AG09309 (cell line): ENCODE data around the gene KMT2C.

ENCODE experiments used
- DNase-seq: peaks from one replicate; pipeline ENCODE4 v3.0.0-alpha.2; 2010; ENCODE audit warnings: low read depth
- H3K4me3 ChIP-seq: 2 replicates; pipeline ENCODE4 v1.5.1; 2011; ENCODE audit warnings: mild to moderate bottlenecking, low read depth, low read length, moderate library complexity; ENCODE audit not compliant: control insufficient read depth
- TF ChIP-seq, protein P1 (sequence below): IDR thresholded peaks from 2 replicates; pipeline ENCODE4 v1.5.1; 2011; ENCODE audit warnings: mild to moderate bottlenecking, low read depth, low read length, inconsistent platforms; ENCODE audit not compliant: insufficient read depth, control insufficient read depth; ENCODE audit errors: missing control alignments

KMT2C gene

DNA sequence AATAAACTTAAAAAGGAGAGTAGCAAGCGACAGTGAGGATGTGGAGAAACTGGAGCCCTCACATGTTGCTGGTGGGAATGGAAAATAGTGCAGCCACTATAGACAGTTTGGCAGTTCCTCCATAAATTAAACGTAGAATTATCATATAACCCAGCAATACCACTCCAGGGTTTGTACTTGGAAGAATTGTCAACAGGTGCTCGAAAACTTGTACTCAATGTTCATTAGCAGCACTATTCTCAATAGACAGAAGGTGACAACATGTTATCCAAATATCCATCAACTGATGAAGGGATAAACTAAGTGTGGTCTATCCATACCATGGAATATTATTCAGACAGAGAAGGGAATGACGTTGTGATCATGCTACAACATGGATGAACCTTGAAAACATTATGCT lies 338.5 kb downstream of the KMT2C start:
- no peak for DNase-seq
- H3K4me3 ChIP-seq = no peak overlapping the region
- TF ChIP-seq, protein P1, sequence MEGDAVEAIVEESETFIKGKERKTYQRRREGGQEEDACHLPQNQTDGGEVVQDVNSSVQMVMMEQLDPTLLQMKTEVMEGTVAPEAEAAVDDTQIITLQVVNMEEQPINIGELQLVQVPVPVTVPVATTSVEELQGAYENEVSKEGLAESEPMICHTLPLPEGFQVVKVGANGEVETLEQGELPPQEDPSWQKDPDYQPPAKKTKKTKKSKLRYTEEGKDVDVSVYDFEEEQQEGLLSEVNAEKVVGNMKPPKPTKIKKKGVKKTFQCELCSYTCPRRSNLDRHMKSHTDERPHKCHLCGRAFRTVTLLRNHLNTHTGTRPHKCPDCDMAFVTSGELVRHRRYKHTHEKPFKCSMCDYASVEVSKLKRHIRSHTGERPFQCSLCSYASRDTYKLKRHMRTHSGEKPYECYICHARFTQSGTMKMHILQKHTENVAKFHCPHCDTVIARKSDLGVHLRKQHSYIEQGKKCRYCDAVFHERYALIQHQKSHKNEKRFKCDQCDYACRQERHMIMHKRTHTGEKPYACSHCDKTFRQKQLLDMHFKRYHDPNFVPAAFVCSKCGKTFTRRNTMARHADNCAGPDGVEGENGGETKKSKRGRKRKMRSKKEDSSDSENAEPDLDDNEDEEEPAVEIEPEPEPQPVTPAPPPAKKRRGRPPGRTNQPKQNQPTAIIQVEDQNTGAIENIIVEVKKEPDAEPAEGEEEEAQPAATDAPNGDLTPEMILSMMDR = no peak

DNA sequence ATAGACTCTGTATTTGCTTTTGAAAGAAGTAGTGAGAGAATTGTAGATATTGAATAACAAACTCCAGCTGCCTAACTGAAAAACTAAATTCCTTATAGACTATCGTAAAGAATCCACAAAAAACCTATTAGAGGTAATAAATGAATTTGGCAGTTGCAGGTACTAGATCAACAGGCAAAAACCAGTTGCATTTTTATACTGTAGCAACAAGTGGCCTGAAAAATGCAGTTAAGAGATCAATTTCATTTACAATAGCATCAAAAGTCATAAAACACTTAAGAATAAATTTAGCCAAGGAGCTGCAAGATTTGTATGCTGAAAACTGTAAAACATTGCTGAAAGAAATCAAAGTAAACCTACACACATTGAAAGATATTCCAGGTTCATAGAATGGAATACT lies 340.0 kb downstream of the KMT2C start:
- H3K4me3 ChIP-seq = no peak overlapping the region
- DNase-seq = no peak
- TF ChIP-seq, protein P1 = no peak

DNA sequence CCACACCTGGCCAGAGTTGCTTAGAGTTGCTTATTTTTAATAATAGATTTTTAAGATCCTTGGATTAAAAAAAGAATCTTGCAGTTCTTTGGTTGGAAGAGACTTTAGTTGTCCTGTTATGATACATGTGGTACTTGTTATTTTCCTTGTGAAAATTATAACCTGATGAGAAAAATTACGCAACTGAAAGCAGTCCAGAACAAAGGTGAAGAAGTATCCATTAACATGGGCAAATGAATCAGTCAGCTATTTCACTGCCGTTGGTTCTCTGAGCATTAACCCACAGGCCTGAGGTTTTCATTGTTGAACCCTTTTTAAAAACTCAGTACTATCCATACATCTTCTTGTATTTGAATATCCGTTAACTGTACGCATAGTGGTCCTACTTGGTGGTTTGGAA lies 342.1 kb downstream of the KMT2C start:
- H3K4me3 ChIP-seq = no peak overlapping the region
- TF ChIP-seq, protein P1 = no peak
- no peak for DNase-seq

DNA sequence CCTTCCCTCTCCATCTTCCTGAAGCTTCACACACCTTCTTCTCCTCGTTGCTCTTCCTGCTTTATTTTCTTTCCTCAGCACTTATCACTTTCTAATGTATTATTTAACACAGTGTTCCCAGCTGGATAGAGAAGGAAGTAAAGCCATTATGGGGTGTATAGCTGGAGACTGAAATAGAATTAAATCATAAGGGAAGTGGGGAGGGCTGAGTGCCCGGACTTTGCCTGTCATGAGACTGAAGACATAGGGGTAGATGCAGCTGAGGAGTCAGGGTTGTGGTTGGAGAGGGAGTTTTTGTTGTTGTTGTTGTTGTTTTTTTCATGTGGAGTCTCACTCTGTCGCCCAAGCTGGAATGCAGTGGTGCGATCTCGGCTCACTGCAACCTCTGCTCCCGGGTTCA lies 345.1 kb downstream of the KMT2C start:
- TF ChIP-seq, protein P1 = no peak
- H3K4me3 ChIP-seq = no peak overlapping the region
- no peak for DNase-seq

DNA sequence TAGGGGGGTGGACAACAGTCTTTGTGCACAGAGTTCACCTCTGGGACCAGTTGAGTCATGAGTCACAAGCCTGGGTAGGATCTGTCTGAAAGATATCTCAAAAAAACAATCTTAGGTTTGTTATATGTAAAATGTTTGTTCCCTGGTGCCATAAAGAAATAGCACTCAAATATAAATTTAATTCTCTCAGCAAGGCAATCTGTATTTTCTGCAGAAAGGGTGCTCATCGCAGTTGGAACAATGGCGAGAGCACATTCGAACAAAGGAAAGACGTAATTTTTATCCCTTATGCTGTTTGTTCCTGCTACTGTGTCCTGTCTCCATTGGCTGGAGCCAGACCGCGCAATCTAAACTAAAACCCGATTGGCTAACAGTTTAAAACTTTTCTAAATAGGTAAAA lies 346.6 kb downstream of the KMT2C start:
- TF ChIP-seq, protein P1 = no peak
- no peak overlapping the region for H3K4me3 ChIP-seq
- no peak for DNase-seq

DNA sequence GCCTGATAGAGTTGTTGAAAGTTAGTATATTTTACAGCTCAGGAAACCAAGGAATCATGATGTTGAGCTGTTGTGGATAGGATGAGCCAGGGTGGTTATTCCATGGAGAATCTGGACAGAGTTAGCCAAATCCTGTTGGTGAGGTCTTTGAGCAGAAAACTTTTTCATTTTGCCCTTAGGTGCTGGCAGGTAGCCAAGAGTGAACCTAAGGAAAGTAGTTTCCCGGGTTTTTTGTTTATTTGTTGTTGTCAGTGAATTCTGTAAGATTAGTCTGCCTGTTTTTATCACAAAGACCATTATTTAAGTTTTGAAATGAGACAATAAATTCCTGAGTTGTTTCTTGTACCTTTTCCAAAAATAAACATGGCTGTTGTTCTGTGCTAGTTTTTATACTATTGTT lies 349.3 kb downstream of the KMT2C start:
- TF ChIP-seq, protein P1 = no peak
- no peak for DNase-seq
- no peak overlapping the region for H3K4me3 ChIP-seq

DNA sequence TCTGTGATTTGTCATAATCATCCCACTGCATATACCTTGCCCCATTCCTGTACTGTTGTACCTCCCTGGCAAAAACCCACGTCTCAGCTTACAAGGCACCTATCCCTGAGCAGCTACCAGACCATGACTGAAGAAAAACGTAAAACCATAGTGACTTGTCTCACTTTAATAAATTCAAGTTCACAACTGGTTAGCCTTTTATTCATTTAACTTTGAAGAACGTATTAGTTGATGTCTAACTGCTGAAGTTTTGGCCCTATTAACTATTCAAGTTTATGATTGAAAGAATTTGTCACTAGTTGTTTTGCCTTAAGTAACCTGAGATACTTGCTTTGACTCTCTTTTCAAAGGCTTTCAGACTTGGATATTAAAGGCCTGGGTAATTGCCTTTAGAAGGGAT lies 350.7 kb downstream of the KMT2C start:
- TF ChIP-seq, protein P1 = no peak
- no peak overlapping the region for H3K4me3 ChIP-seq
- DNase-seq = no peak
